T follicular helper cell (primary cell): ENCODE results near the gene DNAH1.
A peak's percentile ranks its signal among the peaks of the same experiment; 100 is the strongest.
"Not testable (repeated sequence)": the region's sequence is repeated elsewhere in the genome, so short reads cannot be mapped to it uniquely, and the experiment has no call there.

Source experiments
- DNase-seq: peaks from one replicate; pipeline ENCODE4 v3.0.0-alpha.2; 2020; ENCODE audit warnings: low read depth
- total RNA-seq, 2 experiments: gene quantifications; one replicate each; lab custom pipeline; 2026; lab: John Stamatoyannopoulos, UW

The DNAH1 gene
- total RNA-seq = 38.4 to 109 reads per million in 2 experiments

DNA sequence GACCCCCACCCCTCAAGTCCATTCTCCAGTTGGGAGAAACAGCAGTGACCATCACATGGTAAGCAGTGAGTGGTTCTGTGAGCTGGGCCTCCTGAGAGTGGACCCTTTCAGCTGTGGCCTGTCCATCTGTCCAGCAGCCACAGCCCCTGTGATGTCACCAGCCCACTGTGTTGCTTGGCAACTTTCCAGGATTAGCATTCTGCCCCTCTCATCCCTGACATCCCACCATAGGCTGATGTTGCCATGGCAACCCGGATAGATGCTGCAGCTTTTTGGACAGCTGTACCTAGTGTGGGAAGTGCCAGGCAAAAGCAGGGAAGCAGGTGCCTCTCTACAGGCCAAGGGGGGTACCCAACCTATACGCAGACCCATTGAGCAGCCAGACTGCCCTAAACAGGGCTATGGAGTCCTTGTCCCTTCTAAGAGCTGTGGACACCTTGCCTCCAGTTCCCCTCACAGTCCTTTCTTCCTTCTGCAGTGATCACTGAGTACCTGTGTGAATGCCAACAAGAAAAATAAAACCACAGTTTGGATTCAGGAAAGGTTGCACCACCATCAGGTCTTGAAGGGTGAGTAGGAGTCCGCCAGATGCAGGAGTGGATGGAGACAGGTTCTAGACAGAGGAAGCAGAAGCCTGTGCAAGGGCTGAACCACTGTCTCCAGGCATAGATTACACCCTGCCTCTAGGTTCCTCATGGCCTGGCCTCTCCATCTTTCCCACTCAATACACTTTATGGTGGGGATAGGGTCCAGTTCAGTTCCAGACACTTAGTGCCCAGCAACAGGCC, at the start of gene DNAH1:
Gene DNAH1, plus strand, starts transcription at position 343 of the 788 bp plus-strand sequence. CDS start 6,124 bp downstream, outside the sequence.
- no peak for DNase-seq

- peak; percentile 49 for DNase-seq
Observed at GRCh38 chr3:52268036-52268435, 48.1 kb upstream of the DNAH1 start.

DNA sequence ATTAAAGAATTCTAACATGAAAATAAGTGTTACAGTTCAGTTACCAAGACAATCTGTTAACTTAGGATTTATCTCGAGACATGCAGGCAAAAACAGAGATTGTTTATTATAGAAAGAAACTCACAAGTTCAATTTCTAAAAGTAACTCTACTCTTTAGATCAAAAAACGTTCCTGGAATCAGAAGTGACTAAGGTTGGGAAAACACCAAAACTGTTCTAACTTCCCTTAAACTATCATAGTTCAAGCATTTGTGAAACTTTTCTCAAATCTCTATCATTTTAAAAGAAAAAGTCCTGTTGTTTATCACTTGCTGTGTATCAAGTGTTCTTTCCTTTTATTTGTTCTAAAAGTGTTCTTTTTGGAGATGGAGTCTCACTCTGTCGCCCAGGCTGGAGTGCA, 46.3 kb upstream of the DNAH1 start:
- no peak for DNase-seq

DNA sequence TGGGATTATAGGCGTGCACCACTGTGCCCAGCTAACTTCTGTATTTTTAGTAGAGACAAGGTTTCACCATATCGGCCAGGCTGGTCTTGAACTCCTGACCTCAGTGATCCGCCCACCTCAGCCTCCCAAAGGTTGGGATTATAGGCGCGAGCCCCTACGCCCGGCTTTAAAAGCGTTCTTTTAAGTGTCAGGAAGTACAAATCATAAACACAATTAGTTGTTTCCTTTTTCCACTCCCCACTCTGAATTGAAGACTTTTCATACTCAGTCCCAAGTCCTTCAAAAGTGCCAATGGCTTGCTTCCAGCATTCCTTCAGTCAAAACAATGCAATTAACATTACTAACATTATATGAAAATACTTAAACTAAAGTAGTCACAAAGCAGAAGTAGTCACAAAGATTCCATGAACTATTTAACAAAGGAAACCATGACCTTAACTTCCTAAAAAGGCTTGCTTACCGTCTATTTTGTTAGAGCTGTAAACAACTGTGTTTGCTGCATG, 45.8 kb upstream of the DNAH1 start:
- DNase-seq = no peak

DNA sequence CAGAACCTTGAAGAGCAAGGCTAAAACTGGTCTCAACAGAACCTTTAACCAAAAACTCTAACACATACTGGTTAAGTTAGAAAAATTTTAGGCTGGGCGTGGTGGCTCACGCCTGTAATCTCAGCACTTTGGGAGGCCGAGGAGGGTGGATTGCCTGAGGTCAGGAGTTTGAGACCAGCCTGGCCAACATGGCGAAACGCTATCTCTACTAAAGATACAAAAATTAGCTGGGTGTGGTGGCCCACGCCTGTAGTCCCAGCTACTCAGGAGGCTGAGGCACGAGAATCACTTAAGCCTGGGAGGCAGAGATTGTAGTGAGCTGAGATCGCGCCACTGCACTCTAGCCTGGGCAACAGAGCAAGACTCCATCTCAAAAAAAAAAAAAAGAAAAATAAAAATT, 43.9 kb upstream of the DNAH1 start:
- DNase-seq = not testable (repeated sequence)

- no peak for DNase-seq
Observed at GRCh38 chr3:52272831-52273230, 43.3 kb upstream of the DNAH1 start.

GRCh38 chr3:52274781-52275180, 41.3 kb upstream of the DNAH1 start:
- not testable (repeated sequence) for DNase-seq

DNA sequence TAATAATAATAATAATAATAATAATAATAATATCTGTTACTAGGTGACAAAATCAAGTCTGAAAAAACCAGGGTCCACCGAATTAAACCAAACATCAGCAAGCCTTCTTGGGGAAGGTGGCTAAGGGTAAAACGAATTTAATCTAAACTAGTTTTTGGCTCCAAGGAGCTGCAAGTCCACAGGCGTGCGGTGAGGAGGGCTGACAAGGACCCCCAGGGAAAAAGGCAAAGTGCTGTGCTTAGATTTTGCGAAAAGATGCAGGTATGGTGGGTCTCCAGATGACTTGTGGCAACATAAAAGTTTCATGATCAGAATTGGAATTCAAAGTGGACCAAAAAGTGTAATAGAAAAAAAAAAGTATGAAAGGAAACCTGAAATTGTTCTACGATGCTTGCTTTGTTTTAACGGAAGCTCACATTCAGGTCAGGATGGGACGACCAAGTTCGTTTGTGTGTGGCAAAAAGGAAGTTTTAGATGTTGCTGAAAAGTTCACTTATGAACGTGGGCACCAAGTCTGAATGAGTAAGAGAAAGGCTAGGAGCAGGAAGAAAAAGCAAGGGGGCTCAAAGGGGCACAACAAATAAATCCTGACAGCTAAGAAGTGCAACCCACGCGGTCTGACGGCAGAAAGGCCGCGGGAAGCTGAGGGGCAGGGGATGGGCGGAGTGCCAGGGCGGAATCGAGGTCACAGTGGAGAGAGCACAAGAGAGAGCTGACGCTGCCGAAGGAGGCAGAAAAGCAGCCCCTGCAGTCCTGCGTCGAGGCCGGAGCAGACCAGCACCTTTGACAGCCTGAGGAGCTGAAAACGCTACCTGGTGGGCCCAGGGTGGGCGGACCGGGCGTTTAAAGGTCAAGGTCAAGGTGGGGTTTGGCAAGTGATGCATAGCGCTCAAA, 38.8 kb upstream of the DNAH1 start:
- peak; percentile 42 for DNase-seq

DNA sequence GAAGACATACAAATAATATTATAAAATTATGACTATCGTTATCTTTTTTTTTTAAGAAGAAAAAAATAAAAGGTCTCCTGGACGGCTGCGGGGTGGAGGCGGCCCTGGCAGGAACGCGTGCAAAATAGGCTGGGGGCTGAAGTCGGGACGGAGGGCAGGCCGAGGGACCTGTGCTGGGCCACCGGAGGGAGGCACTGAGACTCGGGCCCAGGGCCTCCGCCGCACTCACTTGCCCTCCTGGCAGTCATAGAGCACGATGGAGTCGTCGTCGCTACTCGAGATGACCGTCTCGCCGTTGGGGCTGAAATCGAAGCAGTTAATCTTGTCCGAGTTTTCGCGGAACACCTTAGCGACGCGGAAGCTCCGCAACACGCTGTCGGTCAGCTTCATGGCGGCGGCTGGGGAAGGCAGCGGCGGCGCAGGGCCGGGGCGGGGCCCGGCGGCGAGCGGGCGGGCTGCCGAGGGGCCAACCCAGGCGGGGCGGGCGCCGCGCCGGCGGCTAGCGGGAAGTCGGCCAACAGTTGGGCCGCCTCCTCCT, 38.1 kb upstream of the DNAH1 start:
- peak; percentile 31 for DNase-seq

- peak; percentile 97 for DNase-seq
Observed at GRCh38 chr3:52278510-52279069, 37.5 kb upstream of the DNAH1 start, which contains the start of gene WDR82. Gene WDR82, minus strand, starts transcription at chr3:52278649. Its CDS starts 288 bp downstream, at chr3:52278361.

DNA sequence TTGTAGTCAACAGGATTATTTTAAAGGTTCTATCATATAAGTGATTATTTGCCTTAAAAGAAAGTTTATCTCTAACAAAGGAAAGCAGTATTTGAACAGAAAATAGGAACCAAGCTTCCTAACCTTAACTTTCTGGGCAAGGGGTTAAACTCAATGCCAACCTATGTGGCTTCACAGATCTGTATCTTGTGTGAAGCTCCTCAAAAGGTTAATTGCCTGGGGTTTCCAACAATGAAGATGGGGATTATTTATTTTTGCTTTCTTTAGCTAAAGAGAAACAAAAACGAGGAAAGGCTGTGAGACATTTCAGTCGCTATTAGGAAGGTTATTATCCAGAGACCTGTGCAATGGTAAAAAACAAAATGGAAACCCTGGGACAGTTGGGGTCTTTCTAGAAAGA, 36.5 kb upstream of the DNAH1 start:
- no peak for DNase-seq

DNA sequence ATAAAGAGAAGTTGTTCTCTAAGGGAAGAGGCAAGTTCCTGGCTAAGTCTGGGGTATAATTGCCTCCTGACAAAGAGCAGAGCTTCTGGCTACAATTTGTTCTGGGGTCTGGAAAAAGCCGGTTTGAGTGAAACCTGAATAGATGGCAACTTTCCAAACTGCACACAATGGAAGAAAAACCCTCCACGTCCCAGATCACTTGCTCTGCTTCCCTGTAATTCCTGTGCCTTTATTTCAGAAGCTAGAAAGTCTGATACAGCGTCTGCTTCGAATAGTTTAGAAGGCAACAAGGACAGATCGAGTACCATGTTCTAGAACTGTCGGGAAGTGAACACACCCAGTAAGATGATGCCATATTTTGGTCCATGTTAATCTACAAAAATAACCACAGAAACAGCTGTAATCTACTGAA, 36.1 kb upstream of the DNAH1 start:
- no peak for DNase-seq

GRCh38 chr3:52281981-52282801, 33.9 kb upstream of the DNAH1 start:
- DNase-seq = peak; percentile 18

GRCh38 chr3:52283306-52283705, 32.8 kb upstream of the DNAH1 start:
- DNase-seq = no peak

DNA sequence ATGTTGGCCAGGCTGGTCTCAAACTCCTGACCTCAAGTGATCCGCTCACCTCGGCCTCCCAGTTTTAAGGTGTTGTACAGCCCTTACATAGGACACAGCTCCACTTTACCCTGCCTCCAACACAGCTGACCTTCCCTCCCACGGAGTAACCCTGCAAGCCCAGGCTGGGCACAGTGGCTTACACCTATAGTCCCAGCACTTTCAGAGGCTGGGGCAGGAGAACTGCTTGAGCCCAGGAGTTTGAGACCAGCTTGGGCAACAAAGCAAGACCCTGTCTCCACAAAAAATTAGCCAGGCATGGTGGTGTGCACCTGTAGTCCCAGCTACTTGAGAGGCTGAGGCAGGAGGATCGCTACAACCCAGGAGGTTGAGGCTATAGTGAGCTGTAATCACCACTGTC, 32.1 kb upstream of the DNAH1 start:
- DNase-seq = not testable (repeated sequence)

DNA sequence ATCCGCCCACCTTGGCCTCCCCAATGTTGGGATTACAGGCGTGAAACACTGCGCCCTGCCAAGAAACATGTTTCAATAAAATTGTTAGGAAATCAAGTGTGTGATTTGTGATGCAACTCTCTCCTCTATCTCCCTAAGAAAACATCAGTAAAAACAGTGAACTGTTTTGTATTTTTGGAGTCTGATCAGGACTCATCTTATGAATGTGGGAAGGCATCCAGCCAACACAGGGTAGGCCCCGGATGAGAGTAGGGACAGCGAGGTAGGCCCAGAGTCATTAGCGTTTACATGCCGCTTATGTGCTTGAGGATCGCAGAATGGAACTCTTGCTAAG, 29.4 kb upstream of the DNAH1 start:
- DNase-seq = no peak

- DNase-seq = no peak
Observed at GRCh38 chr3:52288674-52289073, 27.4 kb upstream of the DNAH1 start.

DNA sequence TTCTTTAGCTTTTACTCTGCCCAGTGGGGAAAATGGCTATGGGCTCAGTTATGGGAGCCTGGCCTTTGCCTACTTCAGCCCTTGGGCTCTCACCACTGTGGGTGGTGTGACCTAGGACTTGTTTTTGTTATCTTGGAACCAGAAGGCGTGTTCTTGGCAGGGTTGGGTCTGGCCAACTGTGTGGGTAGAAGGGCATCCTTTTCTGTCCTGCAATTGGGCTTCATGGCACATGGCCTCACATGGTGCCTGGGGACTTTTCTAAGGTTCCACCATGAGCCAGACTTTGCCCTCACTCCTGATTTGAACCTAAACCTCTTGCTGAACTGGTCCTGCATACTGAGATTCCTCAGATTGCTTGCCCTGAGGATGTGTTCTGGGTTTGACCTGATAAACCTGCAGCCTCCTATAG, 26.8 kb upstream of the DNAH1 start:
- DNase-seq = no peak

- no peak for DNase-seq
Observed at GRCh38 chr3:52289747-52290595, 26.1 kb upstream of the DNAH1 start.
